ENCODE results near the gene MAP2K5. TPM values are rescaled to one million over a fixed set of nuclear protein-coding genes. Genes with fewer than 3 reads are reported as not detected.

The MAP2K5 gene
- total RNA-seq, 1 donor from 2014 or later, result 21.7 TPM

- intact Hi-C loops (cut with micrococcal nuclease), result loop anchor here (5.0 kb wide), 2 partner anchors 51 to 886 kb away; no protein-coding TSS in a partner anchor
These were observed 290.6 kb downstream of the MAP2K5 start for GRCh38 chr15:67832897-67833709.

GRCh38 chr15:67833710-67834511 is 291.4 kb downstream of the MAP2K5 start:
- intact Hi-C loops (cut with micrococcal nuclease), result loop anchor here (5.0 kb wide), 2 partner anchors 52 to 887 kb away; no protein-coding TSS in a partner anchor

DNA sequence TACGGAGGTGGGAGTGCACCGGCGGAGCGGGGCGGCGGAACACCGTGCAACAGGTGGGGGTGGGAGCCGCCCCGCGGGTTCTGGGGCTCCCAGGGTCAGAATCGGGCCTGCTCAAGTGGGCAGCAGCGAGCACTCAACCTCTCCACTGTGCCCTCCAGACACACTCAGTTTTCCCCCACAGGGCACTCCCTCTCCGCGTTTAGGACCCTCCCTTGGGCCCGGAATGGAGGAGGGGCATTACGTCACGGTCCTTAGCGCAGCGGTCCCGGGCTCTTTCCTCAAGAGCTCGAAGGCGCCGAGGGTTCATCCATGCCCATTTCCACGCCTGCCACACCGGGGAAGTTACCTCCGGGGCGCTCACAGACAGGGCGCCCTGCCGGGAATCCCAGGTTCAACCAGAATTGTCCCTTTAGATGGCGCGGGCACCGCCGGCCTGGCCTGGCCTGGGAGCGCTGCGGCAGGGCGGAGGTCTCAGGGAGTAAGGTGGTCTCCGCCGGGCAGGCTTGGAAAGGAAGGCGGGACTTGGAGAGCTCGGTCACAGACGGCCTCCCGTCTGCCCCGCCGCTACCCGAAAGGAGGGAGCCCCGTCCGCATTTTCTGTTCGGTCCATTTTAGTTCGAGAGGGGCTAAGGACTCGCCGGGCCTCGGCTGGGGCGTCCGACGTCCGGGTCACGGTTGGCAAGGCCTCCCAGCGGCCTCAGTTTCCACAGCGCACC is 292.2 kb downstream of the MAP2K5 start:
- intact Hi-C loops (cut with micrococcal nuclease), result loop anchor here (5.0 kb wide), 6 partner anchors 52 to 887 kb away; partner anchors contain the start of genes AAGAB, C15orf61, IQCH and MAP2K5

DNA sequence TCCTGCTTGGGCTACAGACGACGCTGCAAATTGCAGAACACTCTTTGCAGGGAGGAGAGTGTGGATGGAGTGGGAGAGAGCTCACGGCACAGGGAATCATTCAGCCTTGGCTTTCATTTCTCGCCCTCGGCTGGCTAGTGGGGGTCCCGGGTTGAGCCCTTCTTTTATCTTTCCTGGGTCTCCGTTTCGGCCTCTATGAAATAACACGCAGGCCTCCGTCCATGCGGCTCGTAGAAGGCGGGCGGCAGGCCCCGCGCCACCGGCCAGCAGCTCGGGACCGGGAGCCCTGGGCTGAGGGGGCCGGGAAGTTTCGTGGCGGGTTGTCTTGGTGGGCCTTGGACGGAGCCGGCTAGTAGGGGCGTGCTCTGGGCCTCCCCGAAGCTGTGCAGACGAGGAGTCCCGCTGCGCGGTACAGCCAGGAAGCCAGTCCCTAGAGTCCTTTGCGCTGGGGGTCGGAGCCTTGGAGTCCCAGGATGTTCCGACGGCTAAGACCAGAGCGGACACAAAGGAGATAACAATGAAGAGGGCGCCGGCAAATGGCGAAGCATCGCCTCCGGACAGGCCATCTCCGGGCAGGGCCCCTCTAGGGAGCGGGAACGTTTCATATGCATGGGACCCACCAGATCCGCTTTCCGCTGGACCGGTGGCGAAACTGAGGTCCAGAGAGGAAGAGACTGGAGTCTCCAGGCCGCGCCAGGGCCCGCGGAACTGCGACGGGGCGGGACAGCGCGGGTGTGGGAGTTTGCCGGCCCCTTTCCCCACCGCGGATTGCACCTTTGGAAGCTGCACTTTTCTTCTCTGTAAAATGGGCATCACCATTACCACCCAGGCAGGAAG is 293.0 kb downstream of the MAP2K5 start:
- intact Hi-C loops (cut with micrococcal nuclease), result loop anchor here (1.0 to 5.0 kb wide), 5 partner anchors 293 to 583 kb away; partner anchors contain the start of genes AAGAB, C15orf61, IQCH and MAP2K5

DNA sequence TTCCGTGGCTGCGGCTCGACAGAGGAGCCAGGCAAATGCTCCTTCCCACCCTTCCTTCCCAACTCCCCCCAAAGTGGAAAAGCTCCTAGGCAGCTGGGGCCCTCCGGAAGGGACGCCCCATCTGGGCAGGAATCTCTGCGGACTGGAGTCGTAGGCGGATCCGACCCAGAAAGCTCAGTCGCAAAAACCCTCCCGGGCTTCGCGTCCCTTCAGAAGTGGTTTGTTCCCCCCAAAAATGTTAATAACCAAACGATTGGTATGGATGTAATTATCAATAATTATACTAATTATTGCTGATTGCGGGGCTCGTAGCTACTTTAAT is 293.6 kb downstream of the MAP2K5 start:
- intact Hi-C loops (cut with micrococcal nuclease), result loop anchor here (1.0 to 5.0 kb wide), 5 partner anchors 294 to 584 kb away; partner anchors contain the start of genes AAGAB, C15orf61, IQCH and MAP2K5

DNA sequence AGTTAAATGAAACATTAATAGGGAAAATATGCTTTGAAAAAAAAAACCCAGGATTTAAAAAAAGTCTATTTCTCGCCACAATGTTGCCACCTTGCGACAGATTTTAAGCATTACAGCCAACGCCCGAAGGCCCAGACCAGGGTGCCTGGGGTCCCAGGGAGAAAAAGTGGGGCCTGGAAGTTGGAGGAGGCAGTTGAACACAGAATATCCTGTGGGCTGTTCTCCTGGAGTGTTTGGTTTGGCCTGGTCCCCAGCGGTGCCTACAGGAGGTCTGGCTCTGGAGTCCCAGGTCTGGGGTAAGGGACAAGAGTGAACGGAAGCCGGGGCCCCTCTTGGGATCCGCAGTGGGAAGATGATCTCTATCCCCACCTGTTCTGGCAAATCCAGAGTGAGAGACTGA is 294.0 kb downstream of the MAP2K5 start:
- intact Hi-C loops (cut with micrococcal nuclease), result loop anchor here (1.0 to 5.0 kb wide), 5 partner anchors 294 to 584 kb away; partner anchors contain the start of genes AAGAB, C15orf61, IQCH and MAP2K5

GRCh38 chr15:67836955-67837354 is 294.5 kb downstream of the MAP2K5 start:
- intact Hi-C loops (cut with micrococcal nuclease), result loop anchor here (1.0 to 5.0 kb wide), 5 partner anchors 295 to 585 kb away; partner anchors contain the start of genes AAGAB, C15orf61, IQCH and MAP2K5

DNA sequence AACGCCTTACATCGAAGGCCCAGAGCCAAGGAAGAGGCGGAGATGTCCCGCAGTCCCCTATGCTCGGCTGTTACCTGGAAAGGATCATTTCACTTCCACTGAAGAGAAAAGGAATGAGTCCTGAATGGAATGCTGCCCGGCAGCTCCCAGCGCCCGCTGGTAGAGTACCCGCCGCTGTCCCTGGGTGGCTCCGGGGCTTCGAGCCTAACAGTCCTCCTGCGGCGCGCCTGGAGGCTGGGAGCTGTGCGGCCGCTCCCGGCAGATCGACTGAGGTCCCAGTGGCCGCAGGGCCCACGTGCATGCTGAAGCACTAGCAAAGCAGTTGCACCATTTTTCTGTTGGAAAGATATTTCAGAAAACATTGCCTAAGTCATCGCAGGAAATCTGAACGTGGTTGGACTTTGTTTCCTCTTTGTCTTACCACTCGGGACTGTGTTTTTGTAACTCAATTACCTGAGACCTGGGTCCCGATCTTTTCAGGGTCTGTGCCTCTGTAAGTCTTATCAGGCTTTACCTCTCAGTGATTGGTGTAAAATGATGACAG is 296.4 kb downstream of the MAP2K5 start:
- intact Hi-C loops (cut with micrococcal nuclease), result loop anchor here (5.0 kb wide), 4 partner anchors 297 to 587 kb away; partner anchors contain the start of genes AAGAB, C15orf61, IQCH and MAP2K5

GRCh38 chr15:67839499-67839928 is 297.0 kb downstream of the MAP2K5 start:
- intact Hi-C loops (cut with micrococcal nuclease), result loop anchor here (5.0 kb wide), 4 partner anchors 297 to 587 kb away; partner anchors contain the start of genes AAGAB, C15orf61, IQCH and MAP2K5

- intact Hi-C loops (cut with micrococcal nuclease), result loop anchor here (1.0 to 10.0 kb wide), 6 partner anchors 214 to 588 kb away; partner anchors contain the start of genes AAGAB, C15orf61, FEM1B and IQCH
These were observed 297.6 kb downstream of the MAP2K5 start, which contains the start of gene RNU6-1 for GRCh38 chr15:67839929-67840748. Gene RNU6-1 (minus strand): TSS chr15:67840045.

GRCh38 chr15:67840749-67841512 is 298.4 kb downstream of the MAP2K5 start:
- intact Hi-C loops (cut with micrococcal nuclease), result loop anchor here (1.0 to 10.0 kb wide), 2 partner anchors 213 to 434 kb away; partner anchors contain the start of genes FEM1B and PIAS1

GRCh38 chr15:67841513-67841762 is 298.9 kb downstream of the MAP2K5 start:
- intact Hi-C loops (cut with micrococcal nuclease), result loop anchor here (10.0 kb wide), 1 partner anchor 433 kb away; the partner anchor contains the start of gene FEM1B

- intact Hi-C loops (cut with micrococcal nuclease), result loop anchor here (10.0 kb wide), 1 partner anchor 432 kb away; the partner anchor contains the start of gene FEM1B
These were observed 300.6 kb downstream of the MAP2K5 start for GRCh38 chr15:67843092-67843501.

DNA sequence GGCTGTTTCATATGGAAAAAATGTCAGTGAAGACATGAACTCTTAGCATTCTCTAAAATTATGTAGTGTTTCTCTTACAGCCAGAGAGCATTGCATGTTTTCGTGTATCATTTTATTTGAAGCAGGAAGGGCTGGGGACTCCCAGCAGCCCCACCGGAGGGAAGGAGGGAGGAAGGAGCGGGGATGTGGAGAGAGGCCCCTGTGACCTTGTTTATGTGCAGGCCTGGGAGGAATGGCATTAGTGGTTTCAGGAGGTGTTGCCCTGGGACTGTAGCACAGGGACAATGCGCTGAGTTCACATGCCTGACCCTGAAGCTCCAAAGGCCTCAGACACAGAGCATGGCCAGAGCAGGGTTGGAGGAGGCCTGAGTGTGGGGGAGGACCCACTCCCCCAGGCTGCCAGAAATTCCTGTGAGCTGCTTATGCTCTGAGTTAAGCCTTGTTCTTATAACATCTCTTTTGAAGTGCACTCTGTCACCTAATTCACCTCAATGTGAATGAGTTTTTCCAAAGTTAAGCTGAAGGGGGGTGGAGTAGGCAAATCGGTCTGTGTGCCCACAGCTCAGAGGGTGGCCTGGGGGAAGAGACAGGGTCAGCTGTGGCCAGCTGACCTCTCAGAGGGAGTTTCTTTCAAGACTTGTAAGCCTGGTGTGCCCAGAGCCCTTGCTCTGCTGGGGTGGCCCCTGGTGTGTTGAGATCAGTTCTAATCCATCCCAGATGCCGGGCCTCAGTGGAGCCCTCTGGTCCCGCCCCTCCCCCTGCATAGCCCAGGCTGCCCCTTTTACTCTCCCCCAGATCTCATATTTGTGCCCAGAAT is 301.3 kb downstream of the MAP2K5 start:
- intact Hi-C loops (cut with micrococcal nuclease), result loop anchor here (10.0 kb wide), 1 partner anchor 431 kb away; the partner anchor contains the start of gene FEM1B

GRCh38 chr15:67845974-67846373 is 303.5 kb downstream of the MAP2K5 start:
- intact Hi-C loops (cut with micrococcal nuclease), result loop anchor here (10.0 kb wide), 1 partner anchor 429 kb away; the partner anchor contains the start of gene FEM1B

- intact Hi-C loops (cut with micrococcal nuclease), result loop anchor here (10.0 kb wide), 1 partner anchor 425 kb away; the partner anchor contains the start of gene FEM1B
These were observed 307.0 kb downstream of the MAP2K5 start for GRCh38 chr15:67849538-67849937.

DNA sequence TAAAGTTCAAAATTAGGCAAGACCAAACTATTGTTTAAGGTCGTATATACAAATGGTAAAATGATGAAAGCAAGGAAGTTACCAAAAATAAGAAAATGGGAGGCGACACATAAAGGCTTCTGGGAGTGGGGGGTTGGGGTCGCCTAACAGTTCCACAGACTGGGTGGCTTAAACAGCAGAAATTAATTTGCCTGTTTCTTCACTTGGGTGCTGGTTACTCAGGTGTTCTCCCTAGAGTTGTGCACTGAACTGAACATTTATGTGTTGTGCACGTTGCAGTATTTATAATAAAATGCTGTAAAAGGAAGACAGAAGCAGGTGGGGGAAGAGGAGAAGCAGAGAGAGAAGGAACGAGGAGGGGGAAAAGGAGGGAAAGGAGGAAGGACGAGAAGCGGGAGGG is 307.8 kb downstream of the MAP2K5 start:
- intact Hi-C loops (cut with micrococcal nuclease), result no loop called here
